Parathyroid adenoma (tissue), 2 donors: ENCODE results near the gene RCL1.
"Not testable (repeated sequence)": the region's sequence is repeated elsewhere in the genome, so short reads cannot be mapped to it uniquely, and the experiment has no call there.

Experiments used
- H2AFZ ChIP-seq: fragments of 300-600 bp; sonication (generic); one replicate; pipeline ENCODE4 v1.7.0; 2017; ENCODE audit warnings: antibody characterized with exemption, mild to moderate bottlenecking
- H3K27ac ChIP-seq: fragments of 300-600 bp; sonication (generic); one replicate; pipeline ENCODE4 v1.7.0; 2017
- H3K27me3 ChIP-seq: fragments of 300-600 bp; sonication (generic); one replicate; pipeline ENCODE4 v1.7.0; 2017; ENCODE audit warnings: low read length; ENCODE audit not compliant: control insufficient read depth, insufficient read depth
- H3K36me3 ChIP-seq: fragments of 300-600 bp; sonication (generic); one replicate; pipeline ENCODE4 v1.7.0; 2017; ENCODE audit warnings: low read length; ENCODE audit not compliant: control insufficient read depth, insufficient read depth
- H3K4me1 ChIP-seq: fragments of 300-600 bp; sonication (generic); one replicate; pipeline ENCODE4 v1.7.0; 2017; ENCODE audit warnings: control low read depth
- H3K4me2 ChIP-seq: fragments of 300-600 bp; sonication (generic); one replicate; pipeline ENCODE4 v1.7.0; 2017; ENCODE audit warnings: low read length
- H3K4me3 ChIP-seq: fragments of 300-600 bp; sonication (generic); one replicate; pipeline ENCODE4 v1.7.0; 2017; ENCODE audit warnings: low read depth, low read length
- H3K79me2 ChIP-seq: fragments of 300-600 bp; sonication (generic); one replicate; pipeline ENCODE4 v1.7.0; 2017; ENCODE audit warnings: control low read depth
- H3K9ac ChIP-seq: fragments of 300-600 bp; sonication (generic); one replicate; pipeline ENCODE4 v1.7.0; 2017; ENCODE audit warnings: mild to moderate bottlenecking
- H3K9me3 ChIP-seq: fragments of 300-600 bp; sonication (generic); one replicate; pipeline ENCODE4 v1.7.0; 2017; ENCODE audit warnings: low read length; ENCODE audit not compliant: control insufficient read depth
- TF ChIP-seq, protein P1 (sequence below): fragments of 300-600 bp; sonication (generic); IDR thresholded peaks from one replicate; pipeline ENCODE4 v1.7.0; 2017; ENCODE audit warnings: antibody characterized with exemption, mild to moderate bottlenecking
- donor health status: primary hyperparathyroidism.

RCL1 gene

DNA sequence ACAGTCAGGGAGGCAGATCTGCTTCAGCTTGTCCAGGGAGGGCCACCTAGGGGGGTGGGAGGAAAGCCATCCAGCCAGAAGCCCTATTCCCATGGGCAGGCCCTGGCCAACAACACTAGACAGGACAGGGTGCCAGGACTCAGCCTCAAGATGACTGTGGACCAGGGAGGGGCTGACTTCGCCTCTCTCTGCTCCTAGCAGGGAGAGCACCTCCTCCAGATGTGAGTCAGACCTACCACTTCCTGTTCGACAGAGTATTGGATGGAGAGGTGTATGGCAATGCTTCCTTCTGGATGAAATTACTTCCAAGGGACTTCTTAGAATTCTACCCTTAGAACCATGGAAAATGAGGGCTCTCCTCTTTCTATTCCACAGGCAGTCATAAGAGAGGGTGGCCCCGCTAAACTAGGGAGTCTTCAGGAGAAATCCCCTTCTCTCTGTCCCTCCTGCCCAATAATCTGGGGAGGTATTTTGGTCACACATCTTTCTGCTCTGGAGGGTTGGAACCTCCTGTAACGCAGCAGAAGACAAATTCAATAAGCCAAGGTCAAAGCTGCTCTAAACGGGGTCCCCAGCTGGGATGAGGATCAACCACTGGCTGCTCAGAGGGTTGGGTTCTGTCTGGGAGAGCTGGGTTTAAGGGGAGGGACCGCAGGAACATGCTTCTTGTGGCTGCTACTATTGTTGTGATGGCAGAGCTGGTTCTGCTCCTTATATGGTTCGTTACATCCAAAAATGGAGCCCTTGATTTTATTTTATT is 23.2 kb upstream of the RCL1 start:
- Histone ChIP-seq H3K9ac (no peak overlapping the region), H3K79me2 (no peaks in the 10 kb centered on the region), H3K4me1 (no peaks in the 10 kb centered on the region), H3K27me3 (no peaks in the 10 kb centered on the region), H3K4me2 (no peak overlapping the region), H2AFZ (no peak overlapping the region), H3K36me3 (no peaks in the 10 kb centered on the region), H3K27ac (no peak overlapping the region), H3K4me3 (no peak overlapping the region), H3K9me3 (no peaks in the 10 kb centered on the region)
- TF ChIP-seq, protein P1, sequence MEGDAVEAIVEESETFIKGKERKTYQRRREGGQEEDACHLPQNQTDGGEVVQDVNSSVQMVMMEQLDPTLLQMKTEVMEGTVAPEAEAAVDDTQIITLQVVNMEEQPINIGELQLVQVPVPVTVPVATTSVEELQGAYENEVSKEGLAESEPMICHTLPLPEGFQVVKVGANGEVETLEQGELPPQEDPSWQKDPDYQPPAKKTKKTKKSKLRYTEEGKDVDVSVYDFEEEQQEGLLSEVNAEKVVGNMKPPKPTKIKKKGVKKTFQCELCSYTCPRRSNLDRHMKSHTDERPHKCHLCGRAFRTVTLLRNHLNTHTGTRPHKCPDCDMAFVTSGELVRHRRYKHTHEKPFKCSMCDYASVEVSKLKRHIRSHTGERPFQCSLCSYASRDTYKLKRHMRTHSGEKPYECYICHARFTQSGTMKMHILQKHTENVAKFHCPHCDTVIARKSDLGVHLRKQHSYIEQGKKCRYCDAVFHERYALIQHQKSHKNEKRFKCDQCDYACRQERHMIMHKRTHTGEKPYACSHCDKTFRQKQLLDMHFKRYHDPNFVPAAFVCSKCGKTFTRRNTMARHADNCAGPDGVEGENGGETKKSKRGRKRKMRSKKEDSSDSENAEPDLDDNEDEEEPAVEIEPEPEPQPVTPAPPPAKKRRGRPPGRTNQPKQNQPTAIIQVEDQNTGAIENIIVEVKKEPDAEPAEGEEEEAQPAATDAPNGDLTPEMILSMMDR, result no peak

GRCh38 chr9:4771788-4772187 is 21.0 kb upstream of the RCL1 start:
- Histone ChIP-seq H3K27ac (no peak overlapping the region), H3K4me3 (no peak overlapping the region)
- TF ChIP-seq, protein P1, result no peak

DNA sequence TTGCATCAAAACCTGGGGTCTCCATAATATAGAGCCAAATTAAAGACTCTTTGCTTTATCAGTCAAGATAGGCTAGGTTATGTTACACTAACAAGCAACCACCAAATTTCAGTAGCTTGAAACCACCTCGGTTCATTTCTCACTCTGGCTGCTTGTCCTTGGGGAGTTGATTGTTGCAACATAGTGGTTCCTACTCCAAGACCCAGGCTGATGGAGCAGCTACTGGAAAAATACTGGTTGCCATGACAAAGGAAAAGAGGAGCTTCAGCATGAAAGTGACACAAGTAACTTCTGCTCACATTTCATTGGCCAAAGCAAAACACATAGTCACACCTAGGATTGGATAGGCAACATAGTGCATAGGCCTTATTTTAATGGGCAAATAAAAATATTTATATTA is 18.5 kb upstream of the RCL1 start:
- TF ChIP-seq, protein P1, result no peak
- Histone ChIP-seq H3K9me3 (no peaks in the 10 kb centered on the region), H3K4me3 (no peak overlapping the region), H3K4me1 (no peaks in the 10 kb centered on the region), H3K4me2 (no peak overlapping the region), H3K27ac (no peak overlapping the region), H3K27me3 (no peaks in the 10 kb centered on the region), H3K9ac (no peak overlapping the region), H2AFZ (no peak overlapping the region), H3K79me2 (no peaks in the 10 kb centered on the region), H3K36me3 (no peaks in the 10 kb centered on the region)

More at GRCh38 chr9:4771788-4772187, 21.0 kb upstream of the RCL1 start:
- Histone ChIP-seq H3K36me3 (no peaks in the 10 kb centered on the region), H3K4me2 (no peak overlapping the region), H3K79me2 (no peaks in the 10 kb centered on the region), H3K27me3 (no peaks in the 10 kb centered on the region), H3K9ac (no peak overlapping the region), H3K9me3 (no peaks in the 10 kb centered on the region), H3K4me1 (no peaks in the 10 kb centered on the region), H2AFZ (no peak overlapping the region)

DNA sequence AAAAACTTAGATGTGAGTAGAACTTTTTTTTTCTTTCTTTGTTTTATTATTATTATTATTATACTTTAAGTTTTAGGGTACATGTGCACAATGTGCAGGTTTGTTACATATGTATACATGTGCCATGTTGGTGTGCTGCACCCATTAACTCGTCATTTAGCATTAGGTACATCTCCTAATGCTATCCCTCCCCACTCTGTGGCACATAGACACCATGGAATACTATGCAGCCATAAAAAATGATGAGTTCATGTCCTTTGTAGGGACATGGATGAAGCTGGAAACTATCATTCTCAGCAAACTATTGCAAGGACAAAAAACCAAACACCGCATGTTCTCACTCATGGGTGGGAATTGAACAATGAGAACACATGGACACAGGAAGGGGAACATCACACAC is 17.8 kb upstream of the RCL1 start:
- not testable (repeated sequence) for H3K9me3 ChIP-seq, H3K27me3 ChIP-seq, H3K4me2 ChIP-seq, H3K36me3 ChIP-seq, H3K4me1 ChIP-seq, H2AFZ ChIP-seq, H3K4me3 ChIP-seq, H3K79me2 ChIP-seq, H3K27ac ChIP-seq, H3K9ac ChIP-seq

- H3K27ac ChIP-seq, result no peak overlapping the region
- no peak overlapping the region for H3K4me3 ChIP-seq
- no peaks in the 10 kb centered on the region for H3K9me3 ChIP-seq
- H3K4me1 ChIP-seq, result no peaks in the 10 kb centered on the region
- no peaks in the 10 kb centered on the region for H3K79me2 ChIP-seq
- no peak overlapping the region for H3K4me2 ChIP-seq
- H3K36me3 ChIP-seq, result no peaks in the 10 kb centered on the region
- no peak overlapping the region for H3K9ac ChIP-seq
- TF ChIP-seq, protein P1, result no peak
- no peak overlapping the region for H2AFZ ChIP-seq
- no peaks in the 10 kb centered on the region for H3K27me3 ChIP-seq
Measured at GRCh38 chr9:4780651-4781050, 12.1 kb upstream of the RCL1 start.
